NCI-H2171 (cell line): ENCODE measurements around the gene MAGI2.
"Not testable (repeated sequence)": the region's sequence is repeated elsewhere in the genome, so short reads cannot be mapped to it uniquely, and the experiment has no call there.

ENCODE experiments used
- DNase-seq: peaks from one replicate; lab custom pipeline; 2025; lab: John Stamatoyannopoulos, UW

MAGI2 gene

DNA sequence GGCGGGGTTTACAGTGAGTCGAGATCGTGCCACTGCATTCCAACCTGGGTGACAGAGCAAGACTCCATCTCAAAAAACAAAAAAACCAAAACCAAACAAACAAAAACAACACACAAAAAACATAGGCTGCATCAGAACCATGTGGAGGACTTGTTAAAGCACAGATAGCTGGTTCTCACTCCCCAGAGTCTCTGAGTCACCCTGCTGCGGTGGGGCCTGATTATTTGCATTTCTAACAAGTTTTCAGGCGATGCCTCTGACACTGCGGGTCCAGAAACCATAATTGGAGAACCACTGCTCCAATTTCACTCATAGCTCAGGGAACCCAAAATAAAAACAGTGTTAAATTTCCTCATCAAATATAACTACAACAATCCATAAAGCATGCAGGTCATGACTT is 816.7 kb downstream of the MAGI2 start:
- no peak for DNase-seq

DNA sequence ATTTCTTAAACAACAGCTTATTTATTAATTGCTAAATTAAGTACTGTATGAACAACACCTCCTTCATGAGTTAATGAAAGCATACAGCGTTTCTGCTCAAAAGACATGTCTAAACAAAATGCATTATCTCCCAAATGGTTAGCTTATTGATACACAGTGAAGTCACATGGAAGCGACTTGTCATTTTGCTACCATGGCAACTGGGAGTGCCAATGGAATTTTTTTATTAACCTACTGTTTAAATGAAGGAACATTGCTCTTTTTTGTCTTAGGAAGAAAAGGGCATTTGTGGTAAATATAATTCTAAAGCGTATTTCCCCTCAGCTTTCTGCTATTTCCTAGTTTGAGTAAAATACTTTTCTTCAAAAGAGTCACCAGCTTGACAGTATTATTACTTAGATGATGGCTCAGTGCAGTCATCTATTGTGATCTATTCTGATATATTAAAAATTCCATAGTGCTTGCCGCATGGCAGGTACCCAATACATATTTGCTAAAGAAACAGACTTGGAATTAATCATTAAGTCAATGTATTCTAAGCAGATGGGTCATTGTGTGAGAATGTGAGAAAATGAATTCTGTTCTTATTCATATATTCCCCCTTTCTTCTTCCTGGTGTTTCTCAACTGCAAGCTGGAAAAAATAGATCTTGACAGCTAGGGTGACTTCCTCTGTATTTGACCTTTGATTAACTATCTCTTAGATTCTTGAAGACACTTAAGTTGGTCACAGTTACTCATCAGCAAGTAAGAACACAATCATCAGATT is 818.3 kb downstream of the MAGI2 start:
- DNase-seq: no peak

DNA sequence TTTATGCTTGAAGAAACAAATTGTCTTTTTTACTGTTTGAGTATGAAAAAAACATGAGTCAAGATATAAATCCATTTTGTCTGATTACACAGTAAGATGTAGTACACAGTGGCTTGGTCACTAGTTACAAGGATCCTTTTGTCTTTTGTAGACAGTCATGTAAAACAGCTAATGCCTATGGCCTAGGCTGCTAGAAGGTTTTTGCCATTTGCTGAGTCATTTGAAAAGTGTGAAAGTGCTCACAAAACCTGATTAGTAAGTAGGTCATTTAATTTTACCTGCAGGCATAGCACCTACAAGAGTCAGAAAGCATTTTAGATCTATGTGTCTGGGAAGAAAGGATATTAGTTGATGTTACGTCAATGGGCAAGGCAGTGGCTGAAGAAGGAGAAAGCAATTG is 819.4 kb downstream of the MAGI2 start:
- no peak for DNase-seq

DNA sequence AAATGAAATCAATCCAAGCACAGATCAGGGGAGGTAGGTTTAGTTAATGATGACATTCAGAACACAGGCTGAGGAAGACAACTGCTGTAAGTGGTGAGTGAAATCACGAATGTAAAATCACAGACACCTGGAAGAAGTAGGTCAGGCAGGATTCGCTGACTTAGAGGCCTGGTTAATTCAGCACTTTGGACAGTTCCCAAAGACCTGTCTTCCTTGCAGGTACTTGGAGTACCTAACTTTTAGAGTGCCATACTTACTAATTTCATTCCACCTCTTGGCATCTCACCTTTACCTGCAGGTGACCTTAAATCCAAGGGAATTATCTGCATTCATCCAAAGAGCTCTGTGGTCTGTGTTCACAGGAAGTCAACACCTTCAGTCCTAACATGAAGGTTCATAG is 832.5 kb downstream of the MAGI2 start:
- no peak for DNase-seq

DNA sequence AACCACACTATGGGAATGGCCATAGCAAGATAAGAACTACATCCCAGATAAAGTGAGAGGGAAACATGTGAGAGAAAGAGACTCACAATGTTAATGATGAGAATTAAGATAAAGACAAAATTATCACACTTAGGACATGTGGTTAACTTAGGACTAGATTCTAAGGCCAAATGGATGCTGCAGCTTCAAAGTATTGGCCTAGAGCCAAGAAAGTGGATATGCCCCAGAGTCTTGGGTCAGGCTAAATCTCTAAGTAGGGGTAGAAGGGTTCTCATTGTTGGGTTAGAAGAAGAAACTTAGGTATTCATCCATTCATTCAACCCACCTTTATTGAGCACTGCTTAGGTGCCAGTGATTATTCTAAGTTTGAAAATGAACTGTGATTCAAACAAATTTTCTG is 836.9 kb downstream of the MAGI2 start:
- DNase-seq: no peak

DNA sequence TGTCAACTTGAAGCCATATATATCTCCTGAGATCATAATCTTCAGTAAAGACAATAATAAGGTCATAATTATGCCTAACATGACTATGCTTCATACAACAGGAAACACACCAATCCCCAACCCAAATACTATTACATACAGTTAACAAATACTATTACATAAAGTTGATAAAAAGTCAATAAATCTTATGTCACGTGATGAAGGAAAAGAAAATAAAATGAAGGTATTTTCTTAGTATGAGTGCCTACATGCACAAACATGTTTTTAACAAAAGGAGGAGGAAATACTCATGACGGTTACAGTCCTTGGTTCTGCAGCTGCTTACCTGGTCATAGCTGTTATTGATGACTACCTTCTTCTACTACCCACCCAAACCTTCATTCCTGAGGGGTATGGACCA is 844.2 kb downstream of the MAGI2 start:
- DNase-seq: no peak

DNA sequence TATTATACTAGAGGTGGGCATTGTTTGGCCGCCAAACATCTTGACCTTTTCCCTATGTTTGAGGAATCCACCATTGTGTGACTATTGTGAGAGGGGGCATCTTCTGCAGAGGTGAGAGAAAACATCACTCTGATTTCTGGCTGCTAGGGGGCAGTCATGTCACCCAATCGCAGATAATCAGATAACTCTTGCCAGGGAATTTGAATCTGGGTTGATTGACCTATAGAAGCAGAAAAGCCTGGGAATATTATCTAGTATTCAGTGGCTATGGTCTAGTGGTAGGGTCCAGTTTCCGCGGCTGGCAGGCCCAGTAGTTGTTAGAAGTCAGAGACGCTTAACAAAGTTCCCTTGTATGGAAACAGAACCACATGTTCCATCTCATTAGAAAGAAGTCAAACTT is 846.4 kb downstream of the MAGI2 start:
- DNase-seq: no peak

DNA sequence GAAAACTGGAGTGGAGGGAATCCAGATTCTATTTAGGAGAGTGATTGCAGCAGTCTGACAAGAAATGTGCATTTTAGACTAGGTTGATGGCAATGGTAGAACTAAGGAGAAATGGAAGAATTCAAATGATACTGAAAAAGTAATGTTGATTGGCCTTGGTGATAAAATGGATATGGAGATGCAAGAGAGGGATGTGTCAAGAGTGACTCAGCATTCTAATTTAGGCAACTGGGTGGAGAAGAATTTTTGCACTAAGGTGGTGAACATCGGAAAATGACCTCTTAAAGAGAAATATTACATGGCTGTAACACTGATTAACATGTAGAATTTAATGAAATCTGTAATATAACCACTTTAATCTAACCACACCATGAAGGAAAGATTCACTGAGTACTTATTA is 848.3 kb downstream of the MAGI2 start:
- DNase-seq: no peak

DNA sequence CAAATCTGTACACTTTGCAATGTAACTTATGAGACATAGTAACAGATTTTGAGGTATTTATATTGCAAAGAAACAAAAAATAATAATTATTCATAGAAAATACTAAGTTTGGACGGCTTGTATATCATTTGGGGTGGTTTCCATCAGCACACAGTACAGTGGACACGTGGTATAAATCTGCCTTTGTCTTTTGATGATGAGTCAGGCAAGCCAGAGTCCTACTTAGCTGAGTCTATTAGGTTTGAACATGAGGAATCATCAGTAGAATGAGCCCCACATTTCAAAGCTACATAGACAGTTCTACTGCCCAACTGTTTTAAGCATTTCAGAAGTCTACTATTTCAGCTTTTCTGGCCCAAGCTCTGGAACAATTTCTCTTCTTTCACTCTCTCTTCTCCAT is 851.7 kb downstream of the MAGI2 start:
- DNase-seq: no peak

DNA sequence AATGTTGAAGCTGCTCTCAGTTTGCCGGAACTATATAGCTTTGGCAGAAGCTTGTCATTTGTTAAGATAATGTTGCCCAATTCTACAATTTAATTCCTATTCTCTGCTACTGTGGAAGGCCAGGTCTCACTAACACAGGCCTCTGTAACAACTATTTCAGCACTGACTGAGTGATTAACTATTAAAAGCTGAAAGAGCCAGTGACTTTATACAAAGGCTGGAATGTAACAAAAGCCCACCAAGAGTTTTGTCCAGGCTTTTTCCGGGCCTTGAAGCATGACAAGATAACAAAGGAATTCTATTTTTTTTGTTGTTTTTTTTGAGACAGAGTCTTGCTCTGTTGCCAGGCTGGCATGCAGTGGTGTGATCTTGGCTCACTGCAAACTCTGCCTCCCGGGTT is 859.3 kb downstream of the MAGI2 start:
- DNase-seq: no peak

DNA sequence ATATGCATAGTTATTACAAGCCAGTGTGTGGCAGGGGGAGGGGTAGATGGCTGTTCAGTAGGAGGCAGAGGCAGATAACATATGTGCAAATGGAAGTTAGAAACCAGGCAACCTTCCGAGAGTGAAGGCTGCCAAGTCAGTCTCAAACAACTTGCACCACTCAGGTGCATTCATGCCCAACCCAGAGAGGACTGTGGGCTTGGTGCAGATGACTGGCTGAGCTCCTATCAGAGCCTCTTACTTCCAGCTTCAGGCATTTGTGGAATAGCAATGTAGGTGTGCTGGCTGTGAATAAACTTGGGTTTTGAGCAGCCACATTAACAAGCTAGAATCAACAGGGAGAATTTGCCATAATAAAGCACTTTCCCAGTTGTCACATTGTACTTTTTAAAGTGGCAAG is 865.1 kb downstream of the MAGI2 start:
- no peak for DNase-seq

DNA sequence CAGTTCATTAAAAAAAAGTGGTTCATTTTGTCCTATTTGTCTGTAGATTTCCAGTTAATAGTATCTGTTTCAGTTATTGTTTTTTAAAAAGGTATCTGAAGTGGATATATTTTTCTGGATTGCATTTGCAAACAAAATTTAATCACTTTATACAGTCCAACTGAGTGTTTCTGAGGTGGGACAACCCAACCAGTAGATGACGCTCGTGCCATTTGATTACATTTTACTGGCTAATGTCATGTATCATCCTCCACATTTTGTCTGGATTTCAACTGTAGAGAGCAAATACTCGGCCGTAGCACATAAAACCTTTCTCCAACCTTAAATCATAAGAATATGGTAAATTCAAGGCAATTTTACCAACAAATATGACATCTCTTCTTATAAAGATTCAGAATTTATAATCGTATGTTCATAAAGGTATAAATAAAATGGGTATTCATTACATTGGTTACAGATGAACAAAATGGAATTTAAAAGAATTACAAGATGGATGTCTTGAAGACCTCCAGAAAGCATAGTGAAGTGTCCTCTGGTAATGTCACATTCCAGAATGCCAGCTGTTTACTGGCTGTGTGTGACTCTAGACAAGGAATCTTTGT is 865.9 kb downstream of the MAGI2 start:
- no peak for DNase-seq

DNA sequence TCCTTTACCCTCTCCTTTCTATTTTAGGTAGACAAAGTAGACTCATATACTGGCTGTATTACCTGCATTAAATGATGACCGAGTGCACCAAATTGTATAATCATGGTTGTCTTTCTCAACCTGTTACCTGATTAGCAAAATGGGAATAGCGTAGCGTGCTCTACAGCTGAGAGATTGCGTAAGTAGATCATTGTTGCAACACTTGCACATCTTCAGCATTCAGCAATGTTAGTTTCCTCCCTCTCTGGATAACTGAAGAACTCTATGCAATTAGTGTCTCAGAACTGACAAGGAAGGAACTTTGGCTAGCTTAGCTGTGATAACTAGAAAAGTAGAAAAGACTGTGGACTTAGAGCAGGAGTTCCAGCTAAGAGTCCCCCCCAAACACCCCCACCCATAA is 867.5 kb downstream of the MAGI2 start:
- no peak for DNase-seq

DNA sequence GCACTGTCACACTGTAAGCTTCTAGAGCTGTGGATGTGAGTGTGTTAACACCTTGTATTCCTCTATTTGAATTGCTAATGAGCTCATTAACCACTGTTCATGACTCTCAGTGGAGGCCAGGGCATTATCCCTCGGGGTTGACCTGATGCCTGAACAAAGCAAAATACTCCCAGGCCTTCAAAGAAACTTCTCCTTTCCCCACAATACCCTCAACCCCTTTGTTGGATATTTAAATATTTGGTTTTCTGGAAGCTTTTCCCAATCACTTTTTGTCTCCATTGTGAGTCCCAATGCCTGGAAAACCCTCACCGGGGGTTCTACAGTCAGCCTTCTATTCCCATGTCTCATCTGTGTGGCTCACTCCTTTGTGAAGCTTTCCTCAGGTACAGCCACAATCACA is 874.8 kb downstream of the MAGI2 start:
- no peak for DNase-seq

DNA sequence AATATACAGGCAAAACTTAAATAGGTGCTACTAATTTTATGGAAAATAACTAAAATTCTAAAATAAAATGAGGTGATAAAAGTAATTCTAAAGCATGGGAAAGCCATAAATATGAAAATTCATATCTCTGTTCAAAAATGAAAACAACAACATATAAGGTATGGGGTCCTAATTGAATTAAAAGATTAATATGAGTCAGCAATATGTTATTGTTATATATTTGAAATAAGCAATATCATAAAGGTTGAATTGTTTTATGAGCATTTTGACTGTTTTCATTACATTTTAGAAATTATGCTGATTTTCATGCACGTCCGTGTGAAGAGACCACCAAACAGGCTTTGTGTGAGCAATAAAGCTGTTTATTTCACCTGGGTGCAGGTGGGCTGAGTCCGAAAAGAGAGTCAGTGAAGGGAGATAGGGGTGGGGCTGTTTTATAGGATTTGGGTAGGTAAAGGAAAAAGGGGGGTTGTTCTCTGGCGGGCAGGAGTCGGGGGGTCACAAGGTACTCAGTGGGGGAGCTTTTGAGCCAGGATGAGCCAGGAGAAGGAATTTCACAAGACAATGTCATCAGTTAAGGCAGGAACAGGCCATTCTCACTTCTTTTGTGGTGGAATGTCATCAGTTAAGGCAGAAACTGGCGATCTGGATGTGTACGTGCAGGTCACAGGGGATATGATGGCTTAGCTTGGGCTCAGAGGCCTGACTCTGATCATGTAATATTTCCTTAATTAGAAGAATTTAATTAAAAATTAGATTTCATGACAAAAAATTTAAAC is 876.1 kb downstream of the MAGI2 start:
- not testable (repeated sequence) for DNase-seq

DNA sequence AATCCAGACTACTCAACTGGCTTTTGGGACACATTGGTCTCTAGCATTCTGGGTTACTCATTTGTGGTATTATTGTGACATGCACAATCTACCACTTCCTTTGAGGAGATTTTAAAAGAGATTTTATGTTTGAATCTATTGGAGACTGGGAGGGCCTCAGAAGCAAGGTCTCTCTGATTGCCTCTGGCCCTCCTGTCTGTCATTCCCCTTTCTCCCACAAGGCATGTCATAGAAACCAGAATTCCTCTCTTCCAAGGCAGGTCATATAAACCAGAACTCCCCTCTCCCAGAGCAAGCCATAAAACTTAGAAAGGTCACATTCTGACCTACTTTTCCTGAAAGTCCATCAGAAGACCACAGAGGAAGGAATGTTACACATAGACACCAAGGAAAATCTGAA is 877.2 kb downstream of the MAGI2 start:
- no peak for DNase-seq

DNA sequence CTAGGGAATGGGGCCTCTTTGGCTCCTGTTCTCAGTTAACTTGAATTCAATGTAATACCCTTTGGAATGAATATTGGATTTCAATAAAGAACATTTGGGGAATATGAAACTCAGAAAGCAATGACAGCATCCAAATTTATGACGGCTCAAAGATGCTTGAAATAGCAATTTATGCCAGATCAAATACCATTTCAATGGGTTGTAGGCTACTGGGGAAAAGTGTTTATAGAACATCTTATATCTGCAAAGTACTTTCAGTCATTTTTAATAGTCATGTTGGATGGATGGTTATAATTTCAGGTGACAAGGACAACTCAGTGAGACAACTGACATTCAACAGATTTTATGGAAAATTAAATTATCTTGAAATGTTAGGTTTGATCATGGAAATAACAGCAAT is 882.2 kb downstream of the MAGI2 start:
- no peak for DNase-seq

DNA sequence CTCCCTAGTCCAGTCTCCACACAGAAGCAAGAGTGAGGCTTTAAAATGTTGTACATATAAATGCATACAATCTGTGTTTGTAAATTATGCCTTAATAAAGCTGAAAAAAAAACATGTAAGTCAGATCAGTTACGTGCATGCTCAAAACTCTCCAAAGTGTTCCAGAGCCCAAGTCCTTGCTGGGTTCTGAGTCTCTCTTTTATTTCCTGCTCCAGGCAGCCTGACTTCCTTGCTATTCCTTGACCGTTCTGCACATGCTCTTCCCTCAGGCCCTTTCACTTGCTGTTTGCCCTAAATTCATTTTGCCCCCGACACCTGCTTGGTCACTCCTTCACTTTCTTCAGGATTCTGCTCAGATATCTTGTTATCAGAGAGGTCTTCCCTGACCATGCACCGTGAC is 884.8 kb downstream of the MAGI2 start:
- no peak for DNase-seq

DNA sequence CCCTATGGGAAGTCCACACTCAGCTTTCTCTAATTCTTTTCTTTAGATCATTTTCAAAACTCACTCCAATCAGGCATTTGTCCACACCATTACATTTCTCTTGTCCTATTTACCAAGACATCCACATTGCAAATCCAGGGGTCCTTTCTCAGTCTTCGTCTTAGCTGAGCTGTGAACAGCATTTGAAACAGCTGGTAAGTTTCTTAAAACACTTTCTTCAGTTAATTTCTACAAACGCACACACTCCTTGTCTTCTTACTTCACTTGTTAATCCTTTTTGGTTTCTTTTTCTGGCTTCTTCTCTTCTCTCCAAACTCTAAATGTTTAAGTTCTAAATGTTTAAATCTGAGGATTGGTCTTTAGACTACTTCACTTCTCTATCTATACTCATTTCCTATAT is 885.6 kb downstream of the MAGI2 start:
- no peak for DNase-seq

DNA sequence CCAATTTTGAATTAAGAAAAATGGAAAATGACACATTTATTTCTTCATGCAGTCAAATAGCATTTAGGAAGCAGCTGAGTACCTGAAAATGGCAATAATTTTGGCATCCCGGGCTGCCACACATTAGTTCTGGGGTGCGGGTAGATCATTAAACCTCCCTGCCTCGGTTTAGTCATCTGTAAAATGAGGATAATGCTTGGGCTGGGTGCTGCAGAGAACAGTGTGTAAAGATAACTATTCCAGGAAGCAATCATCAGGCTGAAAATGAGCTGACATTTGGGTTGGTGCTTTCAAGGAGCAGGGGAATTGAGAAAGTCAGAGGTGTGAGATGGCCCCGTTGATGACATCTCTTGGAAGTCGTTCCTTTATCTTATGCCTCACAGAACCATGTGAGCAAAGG is 887.7 kb downstream of the MAGI2 start:
- DNase-seq: no peak

DNA sequence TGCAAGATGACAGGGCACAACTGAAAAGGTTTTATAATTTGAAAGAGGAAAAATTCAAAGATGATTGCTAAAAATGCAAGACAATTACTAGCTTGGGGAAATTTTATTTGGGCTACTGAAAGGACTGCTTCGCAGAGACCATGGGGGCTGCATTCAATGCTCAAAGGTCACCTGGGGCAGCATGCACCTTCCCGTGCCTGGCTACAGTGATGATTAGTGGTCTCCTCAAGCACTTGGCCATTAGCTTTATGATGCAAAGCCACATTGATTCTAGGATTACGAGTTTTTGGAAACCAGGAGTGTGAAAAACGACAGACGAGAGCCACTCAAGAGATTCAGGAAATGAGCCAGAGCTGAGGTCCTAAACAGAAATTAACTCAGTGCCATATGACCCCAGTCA is 890.3 kb downstream of the MAGI2 start:
- no peak for DNase-seq

DNA sequence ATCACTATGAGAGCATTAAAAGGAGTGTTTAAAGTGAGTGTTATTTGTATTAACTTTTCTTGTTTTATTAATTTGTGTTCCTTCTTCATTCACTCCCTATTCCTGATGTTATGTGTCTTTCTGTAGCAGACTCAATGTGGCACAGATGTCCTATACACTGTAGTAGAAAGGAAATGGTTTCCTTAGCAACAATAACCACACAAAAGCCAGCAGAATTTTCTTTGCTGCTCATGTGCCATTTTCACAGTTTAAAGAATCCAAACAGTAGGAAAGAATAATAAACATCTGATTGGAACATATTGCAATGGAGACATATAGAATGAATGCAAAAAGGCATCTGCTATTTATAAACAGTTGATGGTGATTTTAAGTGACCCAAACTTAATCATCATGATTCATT is 891.3 kb downstream of the MAGI2 start:
- no peak for DNase-seq

DNA sequence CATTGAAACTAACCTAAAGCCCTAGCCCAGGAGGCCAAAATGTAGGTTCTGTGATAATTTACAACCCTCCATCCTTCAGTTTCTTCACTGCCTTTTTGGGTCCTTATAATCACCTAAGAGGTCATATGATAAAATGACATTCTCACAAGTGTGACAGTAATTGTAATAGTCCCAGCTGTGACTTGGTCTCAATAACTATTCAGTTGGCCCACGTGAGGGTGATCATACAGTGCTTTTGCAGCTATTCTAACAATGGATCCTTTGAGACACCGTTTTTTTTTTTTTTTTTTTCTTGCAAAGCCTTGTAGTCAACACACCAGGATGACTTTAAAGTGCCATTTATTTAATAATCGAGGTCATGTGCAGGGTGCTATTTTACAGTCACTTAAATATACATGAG is 894.9 kb downstream of the MAGI2 start:
- DNase-seq: no peak
